Osteocyte (in vitro differentiated cells): ENCODE measurements around the gene ZNF784. TPM values are rescaled to one million over a fixed set of nuclear protein-coding genes. Genes with fewer than 3 reads are reported as not detected.

Experiments used
- DNase-seq: peaks from one replicate; pipeline ENCODE4 v3.0.0; 2021; ENCODE audit warnings: mixed read lengths; ENCODE audit not compliant: unreplicated experiment; ENCODE audit errors: extremely low spot score
- H3K27ac Mint-ChIP-seq: one replicate; pipeline ENCODE4 v1.8.0; 2021; ENCODE audit warnings: mild to moderate bottlenecking, mixed read lengths; ENCODE audit not compliant: unreplicated experiment
- H3K27me3 Mint-ChIP-seq: one replicate; pipeline ENCODE4 v1.8.0; 2021; ENCODE audit warnings: mixed read lengths; ENCODE audit not compliant: unreplicated experiment
- H3K36me3 Mint-ChIP-seq: one replicate; pipeline ENCODE4 v1.8.0; 2021; ENCODE audit warnings: mixed read lengths; ENCODE audit not compliant: unreplicated experiment
- H3K4me1 Mint-ChIP-seq: one replicate; pipeline ENCODE4 v1.8.0; 2021; ENCODE audit warnings: mixed read lengths; ENCODE audit not compliant: unreplicated experiment
- H3K4me3 Mint-ChIP-seq: one replicate; pipeline ENCODE4 v1.8.0; 2021; ENCODE audit warnings: mild to moderate bottlenecking, moderate library complexity, mixed read lengths; ENCODE audit not compliant: unreplicated experiment
- H3K9me3 Mint-ChIP-seq: one replicate; pipeline ENCODE4 v1.8.0; 2021; ENCODE audit warnings: mixed read lengths; ENCODE audit not compliant: unreplicated experiment
- total RNA-seq: library from RNA; stranded (reverse); gene quantifications from 2 replicates; pipeline ENCODE4 v1.2.1, GENCODE V29; 2021
- TF ChIP-seq, protein P1 (sequence below): fragments of 200-600 bp; sonication (generic); IDR thresholded peaks from 2 replicates; pipeline ENCODE4 v1.5.0; 2021; ENCODE audit warnings: antibody characterized with exemption, mild to moderate bottlenecking, moderate library complexity

Gene ZNF784
- total RNA-seq, 1 donor from 2014 or later = 9.6 TPM

DNA sequence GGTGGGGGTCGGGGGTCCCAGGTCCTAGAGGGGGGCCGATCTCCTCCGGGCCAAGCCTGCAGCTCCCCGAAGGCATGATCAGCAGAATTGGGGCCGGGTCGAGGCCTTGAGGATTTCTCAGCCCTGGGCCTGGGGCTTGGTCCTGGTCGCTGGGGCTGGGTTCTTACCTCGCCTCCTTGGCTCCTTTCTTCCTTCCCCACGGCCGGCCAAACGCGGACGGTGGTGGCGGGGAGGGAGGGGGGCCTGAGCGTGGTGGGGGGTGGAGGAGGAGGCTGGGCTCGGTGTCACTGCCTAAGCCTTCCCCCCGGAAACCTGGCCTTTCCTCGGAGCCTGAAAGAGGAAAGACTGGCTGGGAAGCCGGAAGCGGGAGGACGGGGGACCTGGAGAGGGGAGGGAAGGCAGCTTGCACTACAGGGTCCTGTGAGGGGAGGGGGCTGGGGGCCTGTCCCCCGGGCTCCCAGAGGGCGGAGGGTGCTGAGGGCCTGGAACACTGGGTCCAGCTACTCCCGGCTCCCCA lies 43.7 kb downstream of the ZNF784 start, which contains the start of gene ZNF579:
ZNF579 (minus strand) TSS at position 221 of the 517 bp plus-strand sequence. CDS start 1,209 bp downstream, outside the sequence.
- TF ChIP-seq, protein P1, sequence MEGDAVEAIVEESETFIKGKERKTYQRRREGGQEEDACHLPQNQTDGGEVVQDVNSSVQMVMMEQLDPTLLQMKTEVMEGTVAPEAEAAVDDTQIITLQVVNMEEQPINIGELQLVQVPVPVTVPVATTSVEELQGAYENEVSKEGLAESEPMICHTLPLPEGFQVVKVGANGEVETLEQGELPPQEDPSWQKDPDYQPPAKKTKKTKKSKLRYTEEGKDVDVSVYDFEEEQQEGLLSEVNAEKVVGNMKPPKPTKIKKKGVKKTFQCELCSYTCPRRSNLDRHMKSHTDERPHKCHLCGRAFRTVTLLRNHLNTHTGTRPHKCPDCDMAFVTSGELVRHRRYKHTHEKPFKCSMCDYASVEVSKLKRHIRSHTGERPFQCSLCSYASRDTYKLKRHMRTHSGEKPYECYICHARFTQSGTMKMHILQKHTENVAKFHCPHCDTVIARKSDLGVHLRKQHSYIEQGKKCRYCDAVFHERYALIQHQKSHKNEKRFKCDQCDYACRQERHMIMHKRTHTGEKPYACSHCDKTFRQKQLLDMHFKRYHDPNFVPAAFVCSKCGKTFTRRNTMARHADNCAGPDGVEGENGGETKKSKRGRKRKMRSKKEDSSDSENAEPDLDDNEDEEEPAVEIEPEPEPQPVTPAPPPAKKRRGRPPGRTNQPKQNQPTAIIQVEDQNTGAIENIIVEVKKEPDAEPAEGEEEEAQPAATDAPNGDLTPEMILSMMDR = no peak
- Mint-ChIP-seq H3K4me3 (peak within 1 kb of the TSS; percentile 91), H3K27me3 (no peaks in the 10 kb centered on the region), H3K9me3 (no peaks in the 10 kb centered on the region), H3K4me1 (peaks cover 24% of the 10 kb centered on the region), H3K27ac (peak within 1 kb of the TSS; percentile 90), H3K36me3 (peaks cover 16% of the 10 kb centered on the region)
- DNase-seq = peak; percentile 94

DNA sequence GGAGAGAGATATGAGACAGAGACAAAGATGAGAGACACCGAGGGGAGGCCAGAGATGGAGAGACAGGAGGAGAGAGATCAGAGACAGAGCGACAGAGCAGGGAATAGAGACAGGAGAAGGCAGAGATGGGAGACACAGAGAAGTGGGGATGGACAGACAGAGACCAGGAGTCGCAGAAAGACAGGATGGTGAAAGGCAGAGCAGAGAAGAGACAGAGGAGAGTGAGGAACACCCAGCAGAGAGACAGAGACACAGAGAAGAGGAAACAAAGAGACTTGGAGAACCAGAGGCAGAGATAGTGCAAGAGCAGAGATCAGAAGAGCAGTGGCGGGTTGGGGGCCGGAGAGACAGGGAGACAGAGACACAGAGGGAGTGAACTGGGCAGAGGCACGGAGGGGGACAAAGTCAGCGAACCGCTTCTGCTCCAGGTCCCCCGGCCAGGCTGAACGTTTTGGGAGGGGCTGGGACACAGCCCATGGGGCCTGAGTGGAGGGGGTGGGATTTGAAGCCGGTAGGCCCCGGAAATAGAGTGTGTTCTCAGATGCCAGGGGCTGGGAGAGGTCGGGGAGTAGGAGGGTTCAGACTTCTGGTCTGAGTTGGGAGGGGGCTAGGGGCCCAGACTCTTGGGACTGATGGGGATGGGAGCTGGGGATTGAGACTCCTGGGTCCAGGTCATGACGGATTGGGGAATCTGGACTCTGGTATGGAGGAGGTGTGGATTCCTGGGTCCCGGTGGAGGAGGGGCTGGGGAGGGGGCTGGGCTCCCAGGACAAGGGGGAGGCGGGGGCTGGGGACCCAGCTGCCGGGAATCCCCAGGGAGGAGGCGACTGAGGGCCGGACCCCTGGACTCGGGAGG lies 44.4 kb downstream of the ZNF784 start:
- no peak for DNase-seq
- TF ChIP-seq, protein P1 = no peak
- H3K9me3 Mint-ChIP-seq = no peaks in the 10 kb centered on the region
- H3K4me1 Mint-ChIP-seq = peaks cover 17% of the 10 kb centered on the region
- H3K27ac Mint-ChIP-seq = peak overlapping the region; percentile 90
- peak overlapping the region; percentile 91 for H3K4me3 Mint-ChIP-seq
- peaks cover 16% of the 10 kb centered on the region for H3K36me3 Mint-ChIP-seq
- no peaks in the 10 kb centered on the region for H3K27me3 Mint-ChIP-seq

DNA sequence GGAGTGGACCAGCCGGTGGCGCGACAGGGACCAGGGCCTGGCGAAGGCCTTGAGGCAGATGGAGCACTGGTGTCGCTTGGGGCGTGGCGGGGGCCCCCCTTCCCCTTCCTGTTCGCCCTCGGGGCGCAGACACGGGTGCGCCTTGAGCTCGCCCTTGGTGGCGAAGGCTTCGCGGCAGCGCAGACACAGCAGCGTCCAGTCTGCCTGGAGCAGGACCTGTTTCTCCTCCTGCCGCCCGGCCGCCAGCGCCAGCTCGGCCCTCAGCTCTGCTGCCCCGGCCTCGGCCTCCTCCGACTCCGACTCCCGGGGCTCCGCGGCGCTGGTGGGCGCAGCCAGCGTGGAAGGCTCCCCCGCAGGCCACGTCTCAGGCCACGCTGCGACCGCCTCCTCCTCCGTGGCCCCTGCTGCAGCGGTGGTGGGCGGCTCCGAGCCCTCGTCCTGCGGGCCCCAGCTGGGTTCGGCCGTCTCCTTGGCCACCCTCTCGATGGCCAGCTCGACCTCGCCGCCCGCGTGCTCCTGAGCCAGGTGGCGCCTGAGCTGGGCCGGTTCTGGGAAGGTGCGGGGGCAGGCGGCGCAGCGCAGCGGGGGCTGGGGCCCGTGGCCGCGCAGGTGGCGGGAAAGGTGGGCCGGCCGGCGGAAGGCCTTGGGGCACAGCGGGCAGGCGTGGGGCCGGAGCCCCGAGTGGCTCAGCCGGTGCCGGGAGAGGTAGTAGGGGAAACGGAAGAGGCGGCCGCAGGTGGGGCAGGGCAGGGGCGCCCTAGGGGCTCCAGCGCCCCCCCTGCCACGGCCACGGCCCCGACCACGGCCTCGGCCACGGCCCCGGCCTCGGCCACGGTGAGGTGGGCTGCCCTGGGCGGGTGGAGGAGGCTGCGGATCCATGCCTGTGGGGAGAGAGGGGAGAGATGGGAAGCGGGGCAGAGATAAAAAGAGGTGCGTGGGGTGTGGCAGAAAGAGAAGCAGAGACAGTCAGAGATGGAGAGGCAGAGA lies 45.3 kb downstream of the ZNF784 start:
- Mint-ChIP-seq H3K4me1 (peaks cover 13% of the 10 kb centered on the region), H3K9me3 (no peaks in the 10 kb centered on the region), H3K36me3 (peaks cover 16% of the 10 kb centered on the region), H3K4me3 (peak overlapping the region; percentile 91), H3K27ac (peak overlapping the region; percentile 90), H3K27me3 (no peaks in the 10 kb centered on the region)
- no peak for DNase-seq
- TF ChIP-seq, protein P1 = no peak

DNA sequence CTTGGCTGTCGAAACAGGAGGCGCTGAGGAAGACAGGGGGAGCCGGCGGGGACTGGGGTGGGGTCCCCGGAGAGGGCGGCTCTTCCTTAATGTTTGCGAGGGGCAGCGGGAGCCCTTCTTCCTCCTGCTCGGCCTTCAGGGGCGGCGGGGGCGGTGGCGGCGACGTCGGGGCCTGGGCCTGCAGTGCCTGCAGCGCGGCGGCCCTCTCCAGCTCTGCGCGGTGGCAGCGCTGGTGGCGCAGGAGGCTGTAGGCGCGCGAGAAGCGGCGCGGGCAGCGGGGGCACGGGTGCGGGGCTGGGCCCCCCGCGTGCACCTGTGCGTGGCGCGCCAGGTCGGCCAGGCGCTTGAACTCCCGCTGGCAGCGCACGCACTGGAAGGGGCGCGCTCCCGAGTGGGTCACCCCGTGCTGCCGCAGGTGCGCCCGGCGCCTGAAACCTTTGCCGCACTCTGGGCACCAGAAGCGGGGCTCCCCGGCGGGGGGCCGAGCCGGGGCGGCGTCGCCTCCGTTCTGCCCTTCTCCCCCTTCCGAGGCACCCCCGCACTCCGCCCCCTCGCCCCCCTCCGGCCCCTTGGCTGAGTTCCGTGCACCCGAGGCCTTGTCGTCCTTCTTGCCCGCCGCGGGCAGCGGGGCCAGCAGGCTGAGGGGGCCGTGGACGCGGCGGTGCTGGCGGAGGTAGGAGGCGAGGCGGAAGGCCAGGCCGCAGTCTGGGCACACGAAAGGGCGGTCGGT lies 46.2 kb downstream of the ZNF784 start:
- no peak for DNase-seq
- Mint-ChIP-seq H3K36me3 (peaks cover 16% of the 10 kb centered on the region), H3K9me3 (no peaks in the 10 kb centered on the region), H3K4me1 (peaks cover 13% of the 10 kb centered on the region), H3K27ac (no peak overlapping the region), H3K4me3 (no peak overlapping the region), H3K27me3 (no peaks in the 10 kb centered on the region)
- TF ChIP-seq, protein P1 = no peak
